GM18517 (cell line): Measurements from ENCODE around the gene MDH1.
"Not testable (repeated sequence)": the region's sequence is repeated elsewhere in the genome, so short reads cannot be mapped to it uniquely, and the experiment has no call there.

Experiments used
- ATAC-seq: cut with Tn5 transposase; IDR thresholded peaks from one replicate; pipeline ENCODE4 v1.9.1; 2021; ENCODE audit warnings: mild to moderate bottlenecking, moderate library complexity; ENCODE audit not compliant: unreplicated experiment

MDH1 gene

DNA sequence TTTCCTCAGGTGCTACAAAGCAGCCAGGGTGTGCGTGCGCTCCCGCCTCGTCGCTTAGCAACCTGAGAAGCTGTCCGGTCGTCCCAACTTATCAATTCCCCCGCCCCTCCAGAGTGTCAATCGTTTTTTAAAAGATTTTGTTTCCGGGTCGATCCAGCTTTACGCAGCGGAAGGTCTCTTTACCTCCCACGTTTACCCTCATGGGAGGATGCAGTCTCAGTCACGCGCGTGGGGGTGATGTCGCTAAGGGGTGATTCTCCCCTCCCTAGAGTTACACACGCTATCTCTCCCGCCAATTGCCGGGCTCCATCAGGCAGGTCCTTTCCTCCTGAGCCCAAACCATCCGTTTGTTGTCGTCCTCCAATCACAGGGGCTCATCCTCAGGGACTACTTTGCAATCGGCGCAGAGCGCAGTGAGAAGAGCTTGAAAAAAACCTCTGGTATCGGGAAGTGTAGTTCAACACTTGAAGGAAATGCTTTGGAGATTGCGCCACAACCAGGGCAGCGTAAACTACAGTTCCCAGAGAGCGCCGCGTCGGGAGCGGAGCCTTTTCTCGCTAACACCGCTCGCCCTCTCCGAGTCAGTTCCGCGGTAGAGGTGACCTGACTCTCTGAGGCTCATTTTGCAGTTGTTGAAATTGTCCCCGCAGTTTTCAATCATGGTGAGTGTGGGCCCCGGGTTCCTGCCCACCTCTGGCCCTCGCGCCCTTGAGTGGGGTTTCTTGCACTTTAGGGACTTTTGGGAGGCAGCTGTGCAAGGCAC, at the start of gene MDH1, which contains the start of gene WDPCP:
MDH1 (plus strand) TSS at position 579 of the 763 bp plus-strand sequence; CDS start at position 660, 81 bp downstream.
WDPCP (minus strand) TSS at position 93 of the 763 bp plus-strand sequence. CDS start 206 bp downstream, outside the sequence.
- peak; percentile 89 for ATAC-seq

GRCh38 chr2:63539416-63540162, 49.2 kb upstream of the MDH1 start:
- no peak for ATAC-seq

- ATAC-seq = no peak
These were observed 44.6 kb upstream of the MDH1 start for GRCh38 chr2:63544017-63544627.

- no peak for ATAC-seq
These were observed 43.7 kb upstream of the MDH1 start for GRCh38 chr2:63545023-63545422.

DNA sequence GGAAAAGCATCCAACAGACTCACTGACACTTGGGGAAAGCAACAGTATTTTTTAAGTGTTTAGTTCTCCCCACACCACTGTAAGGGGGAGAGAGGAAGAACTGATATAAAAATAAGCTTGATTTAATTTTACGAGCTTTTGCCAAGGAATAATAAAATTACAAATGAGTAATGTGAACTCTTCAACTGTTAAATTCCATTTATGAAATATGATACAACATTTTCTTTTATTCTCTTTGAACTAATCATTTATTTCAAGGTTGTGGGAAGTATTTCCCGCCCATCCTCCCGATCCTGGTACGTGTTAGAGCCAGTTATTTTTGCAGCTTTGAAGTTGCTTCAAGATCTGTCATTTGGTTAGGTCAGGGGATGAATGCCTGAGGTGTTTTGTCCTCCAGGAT, 35.7 kb upstream of the MDH1 start:
- no peak for ATAC-seq

- ATAC-seq = no peak
These were observed 33.5 kb upstream of the MDH1 start for GRCh38 chr2:63555299-63555698.

- ATAC-seq = no peak
These were observed 32.8 kb upstream of the MDH1 start for GRCh38 chr2:63555931-63556330.

- ATAC-seq = not testable (repeated sequence)
These were observed 30.9 kb upstream of the MDH1 start for GRCh38 chr2:63557819-63558218.

DNA sequence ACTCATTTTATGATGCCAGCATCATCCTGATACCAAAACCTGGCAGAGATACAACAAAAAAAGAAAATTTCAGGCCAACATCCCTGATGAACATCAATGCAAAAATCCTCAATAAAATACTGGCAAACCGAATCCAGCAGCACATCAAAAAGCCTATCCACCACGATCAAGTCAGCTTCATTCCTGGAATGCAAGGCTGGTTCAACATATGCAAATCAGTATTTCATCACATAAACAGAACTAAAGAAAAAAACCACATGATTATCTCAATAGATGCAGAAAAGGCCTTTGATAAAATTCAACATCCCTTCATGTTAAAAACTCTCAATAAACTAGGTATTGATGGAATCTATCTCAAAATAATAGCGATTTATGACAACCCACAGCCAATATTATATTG, 29.8 kb upstream of the MDH1 start:
- ATAC-seq = not testable (repeated sequence)

- no peak for ATAC-seq
These were observed 26.0 kb upstream of the MDH1 start for GRCh38 chr2:63562751-63563150.

DNA sequence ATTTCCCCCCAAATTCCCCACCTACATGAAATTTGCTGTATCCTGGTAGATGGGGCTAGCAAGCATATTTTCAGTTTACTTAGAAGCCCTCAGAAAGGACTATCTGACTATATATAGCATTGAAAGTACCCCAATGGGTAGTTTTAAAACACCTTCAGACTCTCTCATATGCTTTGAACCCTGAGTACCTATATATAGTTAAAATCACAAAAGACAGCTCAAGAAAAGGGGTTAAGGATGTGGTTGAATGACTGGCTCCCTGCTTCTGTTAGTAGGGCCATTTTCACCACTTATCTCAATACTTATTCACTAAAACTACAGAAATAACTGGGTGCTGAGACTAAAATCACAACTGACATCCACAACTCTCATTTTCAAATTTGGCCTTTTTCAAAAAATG, 19.0 kb upstream of the MDH1 start:
- peak; percentile 70 for ATAC-seq

DNA sequence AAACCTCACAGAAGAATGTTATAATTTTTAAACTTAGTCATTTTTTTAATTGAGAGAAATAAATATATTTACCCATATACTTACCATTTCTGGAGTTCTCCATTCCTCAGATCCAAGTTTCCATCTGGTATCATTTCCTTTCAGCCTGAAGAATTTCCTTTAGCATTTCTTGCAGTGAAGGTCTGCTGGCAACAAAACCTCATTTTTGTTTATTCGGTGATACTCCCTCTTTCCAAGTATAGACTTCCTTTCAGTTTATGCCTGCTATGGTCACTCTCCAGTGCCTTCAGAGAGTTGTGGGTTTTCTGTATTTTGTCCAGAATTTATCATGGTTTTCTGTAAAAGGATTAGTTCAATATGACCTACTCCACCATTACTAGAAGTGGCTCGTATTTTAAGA, 17.5 kb upstream of the MDH1 start:
- no peak for ATAC-seq

- no peak for ATAC-seq
These were observed 16.8 kb upstream of the MDH1 start for GRCh38 chr2:63572001-63572400.

DNA sequence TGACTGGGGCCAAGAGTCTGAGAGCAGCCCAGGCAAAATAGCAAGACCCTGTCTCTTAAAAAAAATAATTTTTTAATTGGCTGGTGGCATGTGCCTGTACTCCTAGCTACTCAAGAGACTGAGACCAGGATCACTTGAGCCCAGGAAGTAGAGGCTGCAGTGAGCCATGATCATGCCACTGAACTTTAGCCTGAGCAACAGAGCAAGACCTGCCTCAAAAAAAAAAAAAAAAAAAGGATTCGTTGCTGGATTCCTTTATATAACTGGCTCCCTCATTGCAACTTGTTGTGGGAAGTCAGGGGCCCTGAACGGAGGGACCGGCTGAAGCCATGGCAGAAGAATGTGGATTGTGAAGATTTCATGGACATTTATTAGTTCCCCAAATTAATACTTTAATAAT, 15.7 kb upstream of the MDH1 start:
- ATAC-seq = not testable (repeated sequence)

DNA sequence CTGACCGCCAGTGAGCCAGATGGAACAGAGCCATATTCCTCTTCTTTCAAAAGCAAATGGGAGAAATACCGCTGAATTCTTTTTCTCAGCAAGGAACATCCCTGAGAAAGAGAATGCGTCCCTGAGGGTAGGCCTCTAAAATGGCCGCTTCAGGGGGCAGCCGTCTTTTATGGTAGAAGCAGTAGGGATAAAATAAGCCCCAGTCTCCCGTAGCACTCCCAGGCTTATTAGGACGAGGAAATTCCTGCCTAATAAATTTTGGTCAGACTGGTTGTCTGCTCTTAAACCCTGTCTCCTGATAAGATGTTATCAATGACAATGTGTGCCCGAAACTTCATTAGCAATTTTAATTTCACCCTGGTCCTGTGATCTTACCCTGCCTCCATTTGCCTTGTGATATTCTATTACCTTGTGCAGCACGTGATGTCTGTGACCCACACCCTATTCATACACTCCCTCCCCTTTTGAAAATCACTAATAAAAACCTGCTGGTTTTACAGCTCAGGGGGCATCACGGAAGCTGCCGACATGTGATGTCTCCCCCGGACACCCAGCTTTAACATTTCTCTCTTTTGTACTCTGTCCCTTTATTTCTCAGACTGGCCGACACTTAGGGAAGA, 14.9 kb upstream of the MDH1 start:
- ATAC-seq = not testable (repeated sequence)

- ATAC-seq = no peak
These were observed 12.2 kb upstream of the MDH1 start for GRCh38 chr2:63576546-63576945.

DNA sequence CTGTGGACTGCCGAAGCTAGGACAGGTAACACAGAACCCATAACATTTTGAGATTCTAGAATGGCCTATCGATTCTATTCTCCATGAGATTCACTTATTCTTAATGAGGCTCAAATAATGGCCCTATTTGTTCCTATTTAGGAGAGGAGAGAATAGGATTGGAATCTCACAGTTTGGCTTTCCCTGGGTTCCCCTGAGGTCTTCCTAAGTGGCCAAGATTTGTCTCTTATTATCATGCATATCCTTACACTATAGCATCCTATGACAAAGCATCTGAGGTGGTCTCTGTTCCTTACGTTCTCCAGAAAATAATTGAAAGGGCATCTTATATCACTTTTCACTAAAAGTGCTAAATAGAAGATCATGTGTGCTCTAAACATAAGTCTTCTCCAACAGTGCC, 10.0 kb upstream of the MDH1 start:
- ATAC-seq = no peak

DNA sequence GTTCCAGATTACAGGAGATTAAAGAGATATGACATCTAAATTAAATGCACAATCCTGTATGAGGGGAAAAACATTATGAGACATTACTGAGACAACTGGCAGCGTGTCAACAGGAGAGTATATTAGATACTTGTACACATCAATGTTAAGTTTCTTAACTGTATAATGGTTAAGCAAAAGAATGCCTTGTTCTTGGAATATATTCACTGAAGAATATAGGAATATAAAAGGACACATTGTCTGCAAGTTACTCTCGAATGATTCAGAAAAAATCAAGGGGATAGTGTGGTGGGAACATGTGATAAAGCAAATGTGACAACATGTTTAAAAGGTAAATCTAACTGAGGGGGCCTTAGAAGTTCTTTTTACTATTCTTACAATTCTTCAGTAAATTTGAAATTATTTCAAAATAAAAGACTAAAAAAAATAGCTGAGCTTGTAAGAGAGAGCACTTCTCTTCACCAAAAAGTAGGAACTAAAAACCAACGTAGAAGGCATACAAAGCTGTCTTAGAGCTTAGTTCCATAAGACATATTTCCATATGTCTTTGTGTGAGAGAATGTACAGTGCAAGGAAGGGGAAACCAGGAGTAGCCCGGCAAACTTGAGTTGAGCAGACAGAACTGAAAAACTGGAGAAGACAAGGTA, 8.0 kb upstream of the MDH1 start:
- ATAC-seq = no peak

GRCh38 chr2:63581298-63581961, 7.3 kb upstream of the MDH1 start:
- no peak for ATAC-seq

DNA sequence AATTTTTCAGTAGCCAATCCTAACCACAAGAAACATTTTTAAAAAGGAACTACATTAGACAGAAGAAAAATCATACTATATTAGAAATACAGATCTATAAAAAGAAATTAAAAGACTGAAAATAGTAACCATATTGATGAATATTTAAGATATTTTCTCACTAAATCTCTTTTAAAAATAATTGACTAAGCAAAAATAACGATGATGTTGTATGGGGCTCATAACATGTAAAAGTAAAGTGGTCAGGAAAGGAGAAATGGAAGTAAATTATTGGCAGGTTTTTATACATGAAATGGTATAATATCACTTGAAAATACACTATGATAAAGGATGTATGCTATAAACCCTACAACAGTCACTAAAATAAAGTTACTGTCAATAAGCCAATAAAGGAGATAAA, 5.9 kb upstream of the MDH1 start:
- no peak for ATAC-seq
